Renal pelvis (tissue), 4 donors: ENCODE data around the gene MYOF. TPM values are rescaled to one million over a fixed set of nuclear protein-coding genes. Genes with fewer than 3 reads are reported as not detected.
"Not testable (repeated sequence)": the region's sequence is repeated elsewhere in the genome, so short reads cannot be mapped to it uniquely, and the experiment has no call there.

Experiments used
- DNase-seq: peaks from one replicate; pipeline ENCODE4 v3.0.0-alpha.2; 2013
- polyA plus RNA-seq, 3 donors: library from polyadenylated mRNA; unstranded; fragments of 120-200 nt; gene quantifications; one replicate each; pipeline ENCODE4 v1.2.1, GENCODE V29; 2013; ENCODE audit not compliant: insufficient read length in 3 of 3

Gene MYOF
- polyA plus RNA-seq, 3 donors, result 21.7 to 32.5 (median 28.0) TPM

DNA sequence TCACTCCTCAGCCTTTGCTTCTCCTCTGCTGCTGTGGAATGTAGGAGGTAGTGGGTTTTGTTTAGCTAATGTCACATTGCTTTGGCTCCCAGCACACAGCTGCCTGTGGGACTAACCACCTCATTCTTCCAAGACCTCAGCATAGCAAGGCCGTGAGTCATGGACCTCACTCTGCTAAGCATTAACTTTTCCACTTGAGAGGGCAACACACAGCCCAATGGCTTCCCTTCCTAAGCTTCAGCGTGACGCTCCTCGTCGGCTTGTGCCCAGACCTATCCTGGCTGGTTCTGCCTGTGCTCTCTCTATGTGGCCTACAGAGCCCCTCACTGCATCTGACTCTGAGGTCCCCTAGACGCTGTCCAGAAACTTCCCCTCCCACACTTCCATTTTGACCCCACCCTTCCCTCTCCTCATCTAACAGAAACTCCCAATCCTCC is 23.3 kb downstream of the MYOF start:
- DNase-seq, result peak; percentile 90

GRCh38 chr10:93457511-93457910 is 24.6 kb downstream of the MYOF start:
- DNase-seq, result no peak

DNA sequence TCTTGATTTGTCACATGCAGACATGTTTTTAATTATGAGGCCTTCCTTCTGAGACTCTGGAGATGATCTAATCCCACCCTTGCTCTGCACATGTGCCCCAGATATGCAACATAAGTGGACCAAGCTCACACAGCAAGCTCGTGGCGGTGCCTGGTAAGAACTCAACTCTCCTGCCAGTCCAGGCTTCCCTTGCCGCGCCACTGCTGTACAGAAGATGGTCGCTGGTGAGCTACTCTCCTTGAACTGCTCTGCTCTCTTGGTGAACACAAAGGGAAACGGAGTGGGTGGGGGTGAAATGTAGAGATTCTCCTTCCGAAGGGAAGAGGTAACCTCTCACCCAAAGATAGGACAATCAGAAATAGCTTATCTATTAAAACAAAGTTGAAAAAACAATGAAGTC is 25.7 kb downstream of the MYOF start:
- no peak for DNase-seq

- no peak for DNase-seq
These were observed 27.4 kb downstream of the MYOF start for GRCh38 chr10:93454736-93455135.

GRCh38 chr10:93454146-93454545 is 28.0 kb downstream of the MYOF start:
- no peak for DNase-seq

GRCh38 chr10:93452143-93452542 is 30.0 kb downstream of the MYOF start:
- DNase-seq, result no peak

GRCh38 chr10:93451244-93451947 is 30.7 kb downstream of the MYOF start:
- no peak for DNase-seq

GRCh38 chr10:93447970-93448369 is 34.2 kb downstream of the MYOF start:
- no peak for DNase-seq

DNA sequence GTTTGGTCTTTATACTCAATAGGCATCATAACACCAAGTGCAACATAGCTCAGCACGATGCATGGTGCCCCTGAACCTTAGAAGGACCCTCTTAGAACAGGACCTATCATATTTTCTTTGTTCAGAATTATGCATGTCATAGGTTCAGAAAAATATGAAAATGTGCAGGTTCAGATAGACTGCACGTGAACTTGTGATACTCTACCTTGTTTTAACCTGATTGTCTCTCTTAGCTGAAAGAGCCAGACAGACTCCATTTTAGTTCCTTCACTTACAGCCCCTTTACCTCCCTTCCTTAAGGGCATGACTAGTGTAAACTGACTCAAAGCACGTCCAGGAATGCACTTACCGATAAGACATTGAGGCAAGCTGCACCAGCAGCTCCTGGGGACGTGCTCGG is 35.1 kb downstream of the MYOF start:
- DNase-seq, result no peak

GRCh38 chr10:93445978-93446720 is 36.0 kb downstream of the MYOF start:
- DNase-seq, result no peak

GRCh38 chr10:93445097-93445960 is 36.8 kb downstream of the MYOF start:
- DNase-seq, result peak; percentile 98

GRCh38 chr10:93443481-93443880 is 38.7 kb downstream of the MYOF start:
- DNase-seq, result no peak

DNA sequence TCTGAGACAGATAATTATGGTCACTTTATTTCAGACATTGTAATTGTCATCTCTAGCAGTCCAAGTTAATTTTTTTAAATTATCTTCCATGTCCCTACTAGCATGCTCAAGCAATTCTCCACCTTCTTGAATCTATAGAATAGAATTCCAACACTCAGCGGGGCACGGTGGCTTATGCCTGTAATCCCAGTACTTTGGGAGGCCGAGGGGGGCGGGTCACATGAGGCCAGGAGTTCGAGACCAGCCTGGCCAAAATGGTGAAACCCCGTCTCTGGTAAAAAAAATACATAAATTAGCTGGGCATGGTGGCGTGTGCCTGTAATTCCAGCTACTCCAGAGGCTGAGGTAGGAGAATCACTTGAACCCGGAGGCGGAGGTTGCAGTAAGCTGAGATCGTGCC is 39.4 kb downstream of the MYOF start:
- DNase-seq, result not testable (repeated sequence)

DNA sequence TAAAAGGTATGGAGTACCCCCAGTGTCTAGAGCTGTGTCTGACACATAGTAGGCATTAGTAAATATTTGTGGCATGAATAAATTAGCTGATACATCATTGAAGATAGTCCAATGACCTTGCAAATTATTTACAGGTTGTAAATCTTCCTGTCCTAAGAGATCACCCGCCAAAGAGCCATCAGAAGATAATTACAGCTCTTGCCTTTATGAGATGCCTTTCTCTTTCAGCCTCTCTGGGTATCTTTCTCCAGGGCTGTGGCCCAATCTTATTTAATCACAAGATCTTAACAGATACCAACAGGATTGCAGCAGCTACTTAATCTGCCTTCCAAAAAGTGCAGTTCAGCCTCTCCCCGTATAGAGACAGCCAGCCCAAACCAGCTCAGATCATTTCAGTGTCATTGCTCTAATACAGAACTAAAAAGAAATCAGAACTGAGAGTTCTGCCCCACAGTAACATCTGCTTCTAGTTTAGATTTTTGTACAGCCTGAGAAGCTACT is 41.5 kb downstream of the MYOF start:
- DNase-seq, result no peak

DNA sequence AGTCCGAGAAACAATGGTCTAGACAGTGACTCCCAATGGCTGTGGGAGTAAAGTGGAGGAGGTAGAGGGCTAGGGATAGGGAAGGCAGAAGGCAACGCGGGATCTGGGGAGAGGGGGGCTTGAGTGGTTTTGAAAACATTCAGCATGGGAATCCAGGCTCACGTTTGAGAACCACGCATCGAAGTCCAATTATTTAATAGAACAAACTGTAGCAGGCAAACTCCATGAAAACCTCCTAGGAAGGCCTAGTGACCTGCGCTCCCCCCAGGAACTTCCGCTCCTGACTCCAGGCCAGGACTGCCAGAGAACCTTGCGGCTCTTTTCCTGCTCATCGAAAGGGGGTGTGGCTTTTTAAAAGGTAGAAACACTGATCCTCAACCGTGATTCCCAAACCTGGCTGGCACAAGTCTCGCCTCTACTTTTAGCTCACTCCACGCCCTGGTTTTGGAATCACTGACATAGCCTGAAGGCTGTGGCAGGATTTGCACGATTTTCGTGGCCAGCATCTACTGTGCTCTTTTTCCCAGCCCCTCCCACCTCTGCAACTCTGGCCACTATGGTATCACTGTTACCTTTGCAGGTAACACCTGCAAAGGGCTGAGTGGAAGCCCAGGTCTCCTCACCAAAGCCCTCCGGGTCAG is 43.4 kb downstream of the MYOF start:
- DNase-seq, result no peak

DNA sequence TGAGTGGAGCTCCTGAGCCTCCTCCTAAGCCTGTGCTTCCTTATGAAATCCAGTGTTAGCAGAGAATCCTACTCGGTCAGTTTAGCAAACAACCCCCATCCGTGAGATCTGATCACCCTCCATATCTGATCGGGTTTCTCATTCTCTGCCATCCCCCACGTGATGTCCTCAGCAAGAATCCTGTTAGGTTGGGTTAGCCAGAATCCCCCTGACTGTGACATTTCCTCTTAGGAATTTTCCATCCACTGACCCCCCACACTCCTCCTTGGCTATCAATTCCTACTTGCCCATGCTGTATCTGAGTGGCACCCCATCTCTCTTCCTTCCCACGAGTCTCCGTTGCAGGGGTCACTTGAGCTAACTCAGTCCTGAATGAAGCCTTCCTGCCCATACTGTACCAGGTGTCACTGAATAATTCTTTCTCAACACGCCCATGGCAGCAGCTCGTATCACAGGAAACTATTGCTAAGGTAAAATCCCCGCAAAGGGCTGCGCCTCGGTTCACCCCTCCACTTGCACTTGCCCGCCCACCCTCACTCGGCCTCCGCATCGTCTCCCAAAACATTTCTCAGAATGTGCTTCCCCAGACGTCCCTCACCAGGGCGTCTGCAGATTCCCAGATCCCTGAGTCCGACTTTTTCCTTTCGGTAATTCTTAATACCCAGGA is 44.1 kb downstream of the MYOF start:
- no peak for DNase-seq

DNA sequence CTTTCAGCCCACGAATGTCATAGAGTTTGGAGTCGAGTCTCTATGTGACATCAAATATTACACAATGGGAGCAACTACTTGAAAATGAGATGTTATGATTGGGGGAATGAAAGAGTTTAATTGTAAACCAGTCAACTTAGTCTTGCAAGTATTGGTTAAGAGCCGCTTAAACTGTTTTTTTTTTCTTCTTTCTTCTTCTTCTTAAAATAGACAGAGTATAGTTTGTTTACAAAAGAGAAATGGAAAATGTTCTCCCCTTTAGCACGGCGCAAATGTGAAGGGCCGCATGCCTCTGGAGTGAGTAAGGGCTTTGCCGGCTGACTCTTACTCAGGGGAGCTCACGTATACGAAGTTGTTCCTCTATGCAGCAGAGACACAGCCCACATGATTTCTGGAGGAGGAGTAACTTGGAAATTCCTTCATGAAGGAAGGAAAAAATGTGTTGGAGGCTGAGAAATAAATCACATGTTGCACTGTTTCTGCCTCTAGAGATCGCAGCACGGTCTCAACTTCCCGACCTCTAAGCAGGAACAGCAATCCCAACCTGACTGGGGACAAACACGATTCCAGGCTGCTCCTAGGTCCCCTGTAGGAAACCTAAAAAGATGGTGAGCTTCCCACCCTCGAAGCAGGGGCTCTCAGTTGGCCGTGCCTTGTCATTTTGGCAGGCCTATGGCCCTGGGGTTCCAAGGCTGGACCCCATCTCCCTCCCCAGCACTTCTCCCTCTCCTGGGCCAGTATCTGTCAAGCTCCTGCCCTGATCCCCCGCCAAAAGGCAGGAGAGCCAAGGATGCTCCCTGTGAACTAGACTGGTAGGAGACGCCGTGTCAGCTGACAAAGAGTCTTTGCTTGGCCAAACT is 44.8 kb downstream of the MYOF start:
- DNase-seq, result peak; percentile 92

GRCh38 chr10:93436591-93437085 is 45.5 kb downstream of the MYOF start:
- peak; percentile 80 for DNase-seq

DNA sequence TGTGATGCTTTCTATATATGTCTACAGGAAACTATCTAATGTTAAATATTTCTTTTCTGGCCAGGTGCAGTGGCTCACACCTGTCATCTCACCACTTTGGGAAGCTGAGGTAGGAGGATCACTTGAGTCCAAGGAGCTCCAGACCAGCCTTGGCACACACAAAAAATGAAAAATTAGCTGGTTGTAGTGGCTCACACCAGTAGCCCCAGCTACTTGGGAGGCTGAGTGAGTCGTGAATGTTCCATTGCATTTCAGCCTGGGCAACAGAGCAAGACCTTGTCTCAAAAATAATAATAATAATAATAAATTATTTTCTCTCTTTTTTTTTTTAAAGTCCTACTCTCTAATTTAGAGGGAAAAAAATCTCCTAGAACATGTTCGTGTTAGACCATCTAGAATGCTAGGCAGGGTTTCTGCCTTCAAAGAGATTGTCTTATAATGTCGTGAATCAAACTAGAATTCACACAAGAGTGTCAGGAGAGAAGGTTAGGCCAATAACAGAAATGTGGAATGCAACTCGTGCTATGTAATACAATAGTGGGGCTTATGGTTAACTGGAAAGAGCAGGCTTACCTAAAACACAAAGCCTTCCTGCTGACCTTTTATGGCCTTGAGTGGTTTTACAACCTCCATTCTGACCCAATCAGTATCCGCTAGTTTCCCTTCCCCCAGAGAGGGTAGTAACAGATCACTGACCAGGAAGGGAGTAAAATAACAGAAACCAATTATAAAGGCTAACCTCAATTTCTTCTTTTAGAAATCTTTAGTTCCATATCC is 46.3 kb downstream of the MYOF start:
- DNase-seq, result no peak
